ENCODE results near the gene ACTN1.

The ACTN1 gene

GRCh38 chr14:69008421-69008884 is 29.4 kb upstream of the ACTN1 start:
- no peak overlapping the region for H3K4me3 ChIP-seq (ENCODE audit: severe bottlenecking)
- DNase-seq (ENCODE audit: low spot score) = no peak
- no peaks in the 10 kb centered on the region for H3K36me3 ChIP-seq (ENCODE audit: low read depth)
- ATAC-seq (ENCODE audit: low read depth) = no peak
- no peak for TF ChIP-seq CTCF (IDR thresholded peaks at IDR 0.05; ENCODE audit: poor library complexity, severe bottlenecking)
- H3K27ac ChIP-seq (ENCODE audit: poor library complexity, severe bottlenecking) = no peak overlapping the region
- peaks cover 13% of the 10 kb centered on the region for H3K4me1 ChIP-seq (ENCODE audit: insufficient read depth, poor library complexity, severe bottlenecking)
- H3K9me3 ChIP-seq (ENCODE audit: severe bottlenecking) = no peaks in the 10 kb centered on the region
- no peaks in the 10 kb centered on the region for H3K27me3 ChIP-seq (ENCODE audit: insufficient read depth, poor library complexity, severe bottlenecking)

GRCh38 chr14:69006346-69006745 is 27.2 kb upstream of the ACTN1 start:
- no peak for TF ChIP-seq CTCF (IDR thresholded peaks at IDR 0.05; ENCODE audit: poor library complexity, severe bottlenecking)
- H3K4me1 ChIP-seq (ENCODE audit: insufficient read depth, poor library complexity, severe bottlenecking) = peaks cover 13% of the 10 kb centered on the region
- DNase-seq (ENCODE audit: low spot score) = no peak
- ATAC-seq (ENCODE audit: low read depth) = no peak
- H3K36me3 ChIP-seq (ENCODE audit: low read depth) = no peaks in the 10 kb centered on the region
- H3K27me3 ChIP-seq (ENCODE audit: insufficient read depth, poor library complexity, severe bottlenecking) = no peaks in the 10 kb centered on the region
- peak overlapping the region; percentile 16 for H3K27ac ChIP-seq (ENCODE audit: poor library complexity, severe bottlenecking)
- H3K9me3 ChIP-seq (ENCODE audit: severe bottlenecking) = no peaks in the 10 kb centered on the region
- H3K4me3 ChIP-seq (ENCODE audit: severe bottlenecking) = no peak overlapping the region

GRCh38 chr14:69005432-69006148 is 26.5 kb upstream of the ACTN1 start:
- Histone ChIP-seq H3K36me3 (ENCODE audit: low read depth) (no peaks in the 10 kb centered on the region), H3K9me3 (ENCODE audit: severe bottlenecking) (no peaks in the 10 kb centered on the region), H3K27ac (ENCODE audit: poor library complexity, severe bottlenecking) (peak overlapping the region; percentile 16), H3K27me3 (ENCODE audit: insufficient read depth, poor library complexity, severe bottlenecking) (no peaks in the 10 kb centered on the region), H3K4me3 (ENCODE audit: severe bottlenecking) (no peak overlapping the region), H3K4me1 (ENCODE audit: insufficient read depth, poor library complexity, severe bottlenecking) (peaks cover 13% of the 10 kb centered on the region)
- DNase-seq (ENCODE audit: low spot score) (peak; percentile 85), ATAC-seq (ENCODE audit: low read depth) (peak; percentile 93)
- TF ChIP-seq CTCF (IDR thresholded peaks at IDR 0.05; ENCODE audit: poor library complexity, severe bottlenecking) = no peak

GRCh38 chr14:69004731-69005431 is 25.8 kb upstream of the ACTN1 start:
- TF ChIP-seq CTCF (IDR thresholded peaks at IDR 0.05; ENCODE audit: poor library complexity, severe bottlenecking) = no peak

GRCh38 chr14:69003626-69004025 is 24.5 kb upstream of the ACTN1 start:
- Histone ChIP-seq H3K4me3 (ENCODE audit: severe bottlenecking) (no peak overlapping the region), H3K27me3 (ENCODE audit: insufficient read depth, poor library complexity, severe bottlenecking) (no peaks in the 10 kb centered on the region), H3K9me3 (ENCODE audit: severe bottlenecking) (no peaks in the 10 kb centered on the region), H3K27ac (ENCODE audit: poor library complexity, severe bottlenecking) (no peak overlapping the region), H3K36me3 (ENCODE audit: low read depth) (no peaks in the 10 kb centered on the region), H3K4me1 (ENCODE audit: insufficient read depth, poor library complexity, severe bottlenecking) (peaks cover 13% of the 10 kb centered on the region)
- ATAC-seq (ENCODE audit: low read depth) (no peak), DNase-seq (ENCODE audit: low spot score) (no peak)
- TF ChIP-seq CTCF (IDR thresholded peaks at IDR 0.05; ENCODE audit: poor library complexity, severe bottlenecking) = no peak

More at GRCh38 chr14:69004731-69005431, 25.8 kb upstream of the ACTN1 start:
- Histone ChIP-seq H3K4me1 (ENCODE audit: insufficient read depth, poor library complexity, severe bottlenecking) (peaks cover 13% of the 10 kb centered on the region), H3K27me3 (ENCODE audit: insufficient read depth, poor library complexity, severe bottlenecking) (no peaks in the 10 kb centered on the region), H3K27ac (ENCODE audit: poor library complexity, severe bottlenecking) (peak overlapping the region; percentile 16), H3K36me3 (ENCODE audit: low read depth) (no peaks in the 10 kb centered on the region), H3K9me3 (ENCODE audit: severe bottlenecking) (no peaks in the 10 kb centered on the region), H3K4me3 (ENCODE audit: severe bottlenecking) (no peak overlapping the region)
- DNase-seq (ENCODE audit: low spot score) = no peak
- peak; percentile 45 for ATAC-seq (ENCODE audit: low read depth)
